Sigmoid colon (tissue), 7 donors: Measurements from ENCODE around the gene NES. TPM values are rescaled to one million over a fixed set of nuclear protein-coding genes. Genes with fewer than 3 reads are reported as not detected.

Experiments used
- DNase-seq: peaks from one replicate; pipeline ENCODE4 v3.0.0-alpha.2; 2019
- H3K27ac ChIP-seq, 4 donors: fragments of 200-600 bp; sonication (generic); one replicate each; pipeline ENCODE4 v1.5.1; 2016 to 2019; ENCODE audit warnings: mild to moderate bottlenecking in 1 of 4
- H3K27me3 ChIP-seq, 3 donors: fragments of 200-600 bp; sonication (generic); one replicate each; pipeline ENCODE4 v1.5.1; 2019; ENCODE audit warnings: mild to moderate bottlenecking in 1 of 3
- H3K36me3 ChIP-seq, 4 donors: fragments of 200-600 bp; sonication (generic); one replicate each; pipeline ENCODE4 v1.5.1; 2016 to 2019
- H3K4me1 ChIP-seq, 4 donors: fragments of 200-600 bp; sonication (generic); one replicate each; pipeline ENCODE4 v1.5.1; 2017 to 2019
- H3K4me3 ChIP-seq, 4 donors: fragments of 200-600 bp; sonication (generic); one replicate each; pipeline ENCODE4 v1.5.1; 2017 to 2019; ENCODE audit warnings: mild to moderate bottlenecking in 2 of 4, moderate library complexity in 1 of 4
- H3K9me3 ChIP-seq, 4 donors: fragments of 200-600 bp in 3 of 4; sonication (generic) in 3 of 4; one replicate each; pipeline versions ENCODE4 v1.5.1 to v1.6.1; 2013 to 2019
- EP300 ChIP-seq, 4 donors: sonication (generic); formaldehyde crosslinking; IDR thresholded peaks; one replicate each; pipeline ENCODE4 v1.6.1; 2017; ENCODE audit warnings: antibody characterized with exemption in 4 of 4
- POLR2A ChIP-seq, 2 donors: fragments of 450-650 bp; IDR thresholded peaks; one replicate each; pipeline ENCODE4 v1.6.1; 2016; ENCODE audit warnings: antibody characterized with exemption in 2 of 2, mild to moderate bottlenecking in 2 of 2, moderate library complexity in 2 of 2
- POLR2AphosphoS5 ChIP-seq, 4 donors: sonication (generic); formaldehyde crosslinking; IDR thresholded peaks; one replicate each; pipeline ENCODE4 v1.6.1; 2017; ENCODE audit warnings: antibody characterized with exemption in 4 of 4
- WGBS, 2 donors: extraction: QIAGEN DNeasy Blood & Tissue Kit; methylation state at CpG; one replicate each; pipeline ENCODE4 v1.1.7; 2013; 5-methylcytosine and 5-hydroxymethylcytosine counted together
- intact Hi-C: fragments of 100-400 bp; cut with DNase I; formaldehyde crosslinking; loops from one replicate; pipeline ENCODE4 v1.15.1; 2023
- polyA plus RNA-seq, 3 donors: library from polyadenylated mRNA; stranded (reverse); fragments of 200-250 nt; gene quantifications; one replicate each; pipeline ENCODE4 v1.2.3, GENCODE V29; 2013
- total RNA-seq, 4 donors: library from RNA; depleted of rRNA; stranded (reverse); fragments of >200 nt; gene quantifications; one replicate each; pipeline ENCODE4 v1.1.0, GENCODE V29; 2016
- TF ChIP-seq, protein P1 (sequence below), 4 experiments: fragments of 450-650 bp in 3 of 4; fragments of 200-600 bp in 1 of 4; IDR thresholded peaks; one replicate each; pipeline ENCODE4 v1.5.1; 2016 to 2019; ENCODE audit warnings: antibody characterized with exemption in 4 of 4, mild to moderate bottlenecking in 3 of 4, moderate library complexity in 2 of 4
- donor health status: healthy with polysubstance abuse.
- donor health status: Bipolar disorder and iron deficiency.
- donor health status: healthy.

NES gene
- total and polyA plus RNA-seq, 7 donors = 0.60 to 21.0 (median 7.1) TPM

DNA sequence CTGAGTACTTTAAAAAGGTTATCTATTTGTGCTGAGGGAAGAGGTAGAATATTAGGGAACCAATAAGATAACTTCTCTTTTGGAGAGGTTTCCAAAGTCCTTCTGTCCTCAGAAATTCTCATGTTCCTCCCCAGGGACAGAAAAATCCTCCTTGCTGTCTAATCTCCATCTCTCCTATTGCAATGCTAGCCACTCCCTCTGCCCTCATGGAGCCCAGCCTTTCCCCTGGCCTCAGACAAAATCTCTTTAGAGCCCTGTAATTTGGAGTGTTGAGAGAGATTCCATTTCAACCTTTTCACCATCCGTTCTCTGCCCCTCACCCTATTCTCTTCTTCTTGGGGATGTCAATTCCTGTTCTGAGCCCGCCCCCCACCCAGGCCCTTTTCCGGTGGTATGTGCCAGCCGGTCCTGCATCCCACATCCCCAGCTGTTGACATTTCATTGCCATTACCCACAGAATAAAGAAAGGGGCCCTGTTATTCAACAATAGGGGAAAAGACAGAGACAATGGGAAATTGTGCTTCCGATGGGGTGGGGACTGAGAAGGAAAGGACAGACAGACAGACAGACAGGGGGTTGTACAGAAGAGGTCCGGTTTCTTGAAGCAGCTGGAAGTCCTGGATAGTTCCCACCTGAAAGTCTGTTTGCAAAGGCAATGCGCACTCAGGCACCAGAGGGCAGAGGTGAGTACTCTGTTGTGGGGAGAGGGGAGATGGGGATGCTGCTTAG lies 58.2 kb downstream of the NES start, which contains the start of gene HAPLN2:
Gene HAPLN2, plus strand, starts transcription at position 563 of the 729 bp plus-strand sequence. CDS start 4,076 bp downstream, outside the sequence.
- 4 to 7% methylated on average over 7 of the region's 7 CpGs for WGBS, 2 donors
- H3K27ac ChIP-seq = no peak within 1 kb of the TSS
- H3K4me3 ChIP-seq = no peak within 1 kb of the TSS
- H3K27me3 ChIP-seq = peaks cover 10 to 36% (median 13%) of the 10 kb centered on the region in 3 donors
- peaks cover 0 to 33% (median 27%) of the 10 kb centered on the region in 4 donors for H3K4me1 ChIP-seq
- DNase-seq = no peak
- H3K9me3 ChIP-seq = no peaks in the 10 kb centered on the region
- TF ChIP-seq POLR2AphosphoS5 (IDR thresholded peaks at IDR 0.05) (no peak), EP300 (IDR thresholded peaks at IDR 0.05) (no peak), POLR2A (IDR thresholded peaks at IDR 0.05) (no peak)
- TF ChIP-seq, protein P1, sequence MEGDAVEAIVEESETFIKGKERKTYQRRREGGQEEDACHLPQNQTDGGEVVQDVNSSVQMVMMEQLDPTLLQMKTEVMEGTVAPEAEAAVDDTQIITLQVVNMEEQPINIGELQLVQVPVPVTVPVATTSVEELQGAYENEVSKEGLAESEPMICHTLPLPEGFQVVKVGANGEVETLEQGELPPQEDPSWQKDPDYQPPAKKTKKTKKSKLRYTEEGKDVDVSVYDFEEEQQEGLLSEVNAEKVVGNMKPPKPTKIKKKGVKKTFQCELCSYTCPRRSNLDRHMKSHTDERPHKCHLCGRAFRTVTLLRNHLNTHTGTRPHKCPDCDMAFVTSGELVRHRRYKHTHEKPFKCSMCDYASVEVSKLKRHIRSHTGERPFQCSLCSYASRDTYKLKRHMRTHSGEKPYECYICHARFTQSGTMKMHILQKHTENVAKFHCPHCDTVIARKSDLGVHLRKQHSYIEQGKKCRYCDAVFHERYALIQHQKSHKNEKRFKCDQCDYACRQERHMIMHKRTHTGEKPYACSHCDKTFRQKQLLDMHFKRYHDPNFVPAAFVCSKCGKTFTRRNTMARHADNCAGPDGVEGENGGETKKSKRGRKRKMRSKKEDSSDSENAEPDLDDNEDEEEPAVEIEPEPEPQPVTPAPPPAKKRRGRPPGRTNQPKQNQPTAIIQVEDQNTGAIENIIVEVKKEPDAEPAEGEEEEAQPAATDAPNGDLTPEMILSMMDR (IDR thresholded peaks at IDR 0.05) = no peak
- no peaks in the 10 kb centered on the region for H3K36me3 ChIP-seq
- intact Hi-C loops = no loop called here

Other genes starting within 250 kb of the NES start
- gene MEF2D, start 176.6 kb downstream of the NES start, total RNA-seq = 10 to 100 TPM; 39.8 to 61.6 (median 53.2) TPM
- 10 to 100 TPM; 13.2 to 31.2 (median 22.9) TPM for gene MEF2D, start 176.6 kb downstream of the NES start, polyA plus RNA-seq
- under 1 TPM in 3 of 4 donors, not detected in 1; 0.55 to 0.81 (median 0.71) TPM for gene IQGAP3, start 104.8 kb downstream of the NES start, total RNA-seq
- 10 to 100 TPM in 1 of 3 donors, under 1 TPM in 2; 0.60 to 11.2 (median 0.92) TPM for gene IQGAP3, start 104.8 kb downstream of the NES start, polyA plus RNA-seq
- gene TTC24, start 97.7 kb downstream of the NES start, total RNA-seq = not detected
- gene TTC24, start 97.7 kb downstream of the NES start, polyA plus RNA-seq = 1 to 10 TPM in 1 of 3 donors, not detected in 2; 2.6 TPM
- 100 to 1,000 TPM in 1 of 4 donors, 10 to 100 TPM in 3; 59.3 to 113 (median 67.2) TPM for gene NAXE, start 85.6 kb downstream of the NES start, total RNA-seq
- 10 to 100 TPM; 80.8 to 91.6 (median 84.1) TPM for gene NAXE, start 85.6 kb downstream of the NES start, polyA plus RNA-seq
- 10 to 100 TPM; 12.2 to 22.9 (median 17.3) TPM for gene GPATCH4, start 75.9 kb downstream of the NES start, total RNA-seq
- 10 to 100 TPM; 10.2 to 32.9 (median 18.0) TPM for gene GPATCH4, start 75.9 kb downstream of the NES start, polyA plus RNA-seq
- 1 to 10 TPM in 1 of 4 donors, under 1 TPM in 1, not detected in 2; 0.71 to 1.2 TPM for gene HAPLN2, start 58.0 kb downstream of the NES start, total RNA-seq
- under 1 TPM in 1 of 3 donors, not detected in 2; 0.10 TPM for gene HAPLN2, start 58.0 kb downstream of the NES start, polyA plus RNA-seq
- 1 to 10 TPM in 3 of 4 donors, not detected in 1; 2.0 to 2.9 (median 2.3) TPM for gene BCAN, start 35.3 kb downstream of the NES start, total RNA-seq
- gene BCAN, start 35.3 kb downstream of the NES start, polyA plus RNA-seq = under 1 TPM in 1 of 3 donors, not detected in 2; 0.12 TPM
- 1 to 10 TPM; 3.1 to 7.8 (median 5.4) TPM for gene CRABP2, start 28.2 kb upstream of the NES start, total RNA-seq
- gene CRABP2, start 28.2 kb upstream of the NES start, polyA plus RNA-seq = 1 to 10 TPM in 1 of 3 donors, not detected in 2; 4.9 TPM
- 10 to 100 TPM; 11.8 to 21.6 (median 13.7) TPM for gene METTL25B, start 51.1 kb upstream of the NES start, total RNA-seq
- gene METTL25B, start 51.1 kb upstream of the NES start, polyA plus RNA-seq = 10 to 100 TPM; 19.0 to 33.1 (median 22.8) TPM
- gene ISG20L2, start 51.4 kb upstream of the NES start, total RNA-seq = 10 to 100 TPM; 13.6 to 17.6 (median 16.7) TPM
- gene ISG20L2, start 51.4 kb upstream of the NES start, polyA plus RNA-seq = 10 to 100 TPM; 12.0 to 23.4 (median 17.1) TPM
- 10 to 100 TPM; 53.0 to 68.5 (median 59.7) TPM for gene MRPL24, start 63.7 kb upstream of the NES start, total RNA-seq
- gene MRPL24, start 63.7 kb upstream of the NES start, polyA plus RNA-seq = 10 to 100 TPM; 72.7 to 81.1 (median 81.0) TPM
- gene HDGF, start 74.3 kb upstream of the NES start, total RNA-seq = 100 to 1,000 TPM; 108 to 128 (median 116) TPM
- gene HDGF, start 74.3 kb upstream of the NES start, polyA plus RNA-seq = 100 to 1,000 TPM; 156 to 297 (median 202) TPM
- gene PRCC, start 90.1 kb upstream of the NES start, total RNA-seq = 10 to 100 TPM; 27.5 to 34.1 (median 32.4) TPM
- gene PRCC, start 90.1 kb upstream of the NES start, polyA plus RNA-seq = 10 to 100 TPM; 42.0 to 49.7 (median 48.3) TPM
- gene SH2D2A, start 139.4 kb upstream of the NES start, total RNA-seq = 1 to 10 TPM; 1.5 to 8.2 (median 4.3) TPM
- 1 to 10 TPM in 2 of 3 donors, under 1 TPM in 1; 0.69 to 7.9 (median 1.2) TPM for gene SH2D2A, start 139.4 kb upstream of the NES start, polyA plus RNA-seq
- gene INSRR, start 181.7 kb upstream of the NES start, total RNA-seq = not detected
- gene INSRR, start 181.7 kb upstream of the NES start, polyA plus RNA-seq = under 1 TPM in 1 of 3 donors, not detected in 2; 0.06 TPM
- 1 to 10 TPM; 1.5 to 4.9 (median 3.6) TPM for gene NTRK1, start 183.5 kb upstream of the NES start, total RNA-seq
- under 1 TPM in 2 of 3 donors, not detected in 1; 0.42 to 0.60 TPM for gene NTRK1, start 183.5 kb upstream of the NES start, polyA plus RNA-seq
- 1 to 10 TPM; 3.6 to 8.3 (median 5.6) TPM for gene PEAR1, start 216.3 kb upstream of the NES start, total RNA-seq
- gene PEAR1, start 216.3 kb upstream of the NES start, polyA plus RNA-seq = 1 to 10 TPM in 1 of 3 donors, under 1 TPM in 2; under 0.01 to 3.8 (median 0.69) TPM
- not detected for gene LRRC71, start 243.2 kb upstream of the NES start, total RNA-seq
- gene LRRC71, start 243.2 kb upstream of the NES start, polyA plus RNA-seq = under 1 TPM in 1 of 3 donors, not detected in 2; 0.07 TPM